Mesendoderm (in vitro differentiated cells): ENCODE data around the gene ZXDC.

Experiments
- DNase-seq: peaks from one replicate; pipeline ENCODE4 v3.0.0; 2013
- H2AK5ac ChIP-seq: 2 replicates; pipeline ENCODE4 v1.6.1; 2013; ENCODE audit warnings: low read length, inconsistent platforms
- H2BK120ac ChIP-seq: 2 replicates; pipeline ENCODE4 v1.6.1; 2013; ENCODE audit warnings: low read depth, mild to moderate bottlenecking, low read length, moderate library complexity, mixed read lengths
- H2BK15ac ChIP-seq: replicated peaks from 2 replicates; pipeline ENCODE4 v1.6.1; 2013; ENCODE audit warnings: low read depth, mild to moderate bottlenecking, moderate library complexity
- H2BK5ac ChIP-seq: 2 replicates; pipeline ENCODE4 v1.6.1; 2013; ENCODE audit warnings: low read length, inconsistent platforms
- H3K18ac ChIP-seq: 2 replicates; pipeline ENCODE4 v1.6.1; 2013; ENCODE audit warnings: mild to moderate bottlenecking, low read length, mixed read lengths
- H3K23ac ChIP-seq: one replicate; pipeline ENCODE4 v1.6.1; 2013; ENCODE audit warnings: low read length
- H3K27ac ChIP-seq: 2 replicates; pipeline ENCODE4 v1.5.1; 2013; ENCODE audit warnings: low read depth, mild to moderate bottlenecking, inconsistent platforms, low read length, moderate library complexity
- H3K27me3 ChIP-seq: 2 replicates; pipeline ENCODE4 v1.6.1; 2013; ENCODE audit warnings: low read length, control low read depth, mild to moderate bottlenecking, inconsistent platforms; ENCODE audit not compliant: insufficient read depth, poor library complexity
- H3K36me3 ChIP-seq: 2 replicates; pipeline ENCODE4 v1.6.1; 2013; ENCODE audit warnings: low read length, inconsistent platforms; ENCODE audit not compliant: control insufficient read depth, insufficient read depth
- H3K4ac ChIP-seq: one replicate; pipeline ENCODE4 v1.6.1; 2013; ENCODE audit warnings: low read depth, mild to moderate bottlenecking, low read length, moderate library complexity
- H3K4me1 ChIP-seq: 2 replicates; pipeline ENCODE4 v1.6.1; 2013; ENCODE audit warnings: low read depth, low read length, inconsistent platforms; ENCODE audit not compliant: control insufficient read depth
- H3K4me2 ChIP-seq: 2 replicates; pipeline ENCODE4 v1.6.1; 2013; ENCODE audit warnings: low read length
- H3K4me3 ChIP-seq: 2 replicates; pipeline ENCODE4 v1.5.1; 2013; ENCODE audit warnings: mild to moderate bottlenecking, low read length
- H3K56ac ChIP-seq: one replicate; pipeline ENCODE4 v1.6.1; 2013; ENCODE audit warnings: low read length
- H3K79me1 ChIP-seq: 2 replicates; pipeline ENCODE4 v1.6.1; 2013; ENCODE audit warnings: low read length, inconsistent platforms
- H3K79me2 ChIP-seq: 2 replicates; pipeline ENCODE4 v1.6.1; 2013; ENCODE audit warnings: mild to moderate bottlenecking, low read length; ENCODE audit not compliant: control insufficient read depth, insufficient read depth
- H3K9ac ChIP-seq: 2 replicates; pipeline ENCODE4 v1.6.1; 2013; ENCODE audit warnings: low read length, inconsistent platforms
- H4K5ac ChIP-seq: one replicate; pipeline ENCODE4 v1.6.1; 2013; ENCODE audit warnings: low read length
- H4K8ac ChIP-seq: one replicate; pipeline ENCODE4 v1.6.1; 2013; ENCODE audit warnings: low read depth, mild to moderate bottlenecking, control low read depth, low read length, moderate library complexity
- WGBS: extraction: QIAGEN DNeasy Blood & Tissue Kit; methylation state at CpG from one replicate; pipeline ENCODE4 v1.1.7; 2013; ENCODE audit warnings: low lambda C conversion rate, missing lambda C conversion rate; ENCODE audit not compliant: insufficient coverage; ENCODE audit errors: extremely low coverage; 5-methylcytosine and 5-hydroxymethylcytosine counted together

ZXDC gene

GRCh38 chr3:126439346-126439967 lies 36.2 kb downstream of the ZXDC start:
- Histone ChIP-seq H3K4me2 (no peak overlapping the region), H2BK120ac (no peak overlapping the region), H4K5ac (no peak overlapping the region), H2AK5ac (no peak overlapping the region), H3K56ac (no peak overlapping the region), H3K9ac (no peak overlapping the region), H3K36me3 (peaks cover 1% of the 10 kb centered on the region), H3K79me1 (no peaks in the 10 kb centered on the region), H3K4ac (no peak overlapping the region), H3K27ac (no peak overlapping the region), H3K4me3 (no peak overlapping the region), H3K18ac (no peak overlapping the region), H3K79me2 (no peaks in the 10 kb centered on the region), H4K8ac (no peak overlapping the region), H2BK5ac (no peak overlapping the region), H3K27me3 (no peaks in the 10 kb centered on the region), H3K4me1 (no peaks in the 10 kb centered on the region), H3K23ac (no peak overlapping the region), H2BK15ac (no peak overlapping the region)
- no CpG with 5 or more reads among the region's 15 CpGs for WGBS
- DNase-seq, result no peak

GRCh38 chr3:126438746-126439145 lies 36.9 kb downstream of the ZXDC start:
- Histone ChIP-seq H3K23ac (no peak overlapping the region), H2BK5ac (no peak overlapping the region), H2BK15ac (no peak overlapping the region), H3K79me1 (no peaks in the 10 kb centered on the region), H3K4me1 (no peaks in the 10 kb centered on the region), H3K4me3 (no peak overlapping the region), H4K5ac (no peak overlapping the region), H3K36me3 (peaks cover 1% of the 10 kb centered on the region), H3K18ac (no peak overlapping the region), H3K27me3 (no peaks in the 10 kb centered on the region), H3K56ac (no peak overlapping the region), H3K27ac (no peak overlapping the region), H3K79me2 (no peaks in the 10 kb centered on the region), H3K4me2 (no peak overlapping the region), H2BK120ac (no peak overlapping the region), H3K9ac (no peak overlapping the region), H3K4ac (no peak overlapping the region), H4K8ac (no peak overlapping the region), H2AK5ac (no peak overlapping the region)
- no peak for DNase-seq
- WGBS, result no CpG with 5 or more reads among the region's 10 CpGs

GRCh38 chr3:126438186-126438585 lies 37.5 kb downstream of the ZXDC start:
- Histone ChIP-seq H2BK15ac (no peak overlapping the region), H3K79me1 (no peaks in the 10 kb centered on the region), H4K8ac (no peak overlapping the region), H3K36me3 (peaks cover 1% of the 10 kb centered on the region), H3K79me2 (no peaks in the 10 kb centered on the region), H3K27ac (no peak overlapping the region), H3K4me1 (no peaks in the 10 kb centered on the region), H2BK120ac (no peak overlapping the region), H3K9ac (no peak overlapping the region), H3K4me2 (no peak overlapping the region), H3K18ac (no peak overlapping the region), H3K4ac (no peak overlapping the region), H3K23ac (no peak overlapping the region), H4K5ac (no peak overlapping the region), H3K4me3 (no peak overlapping the region), H3K27me3 (no peaks in the 10 kb centered on the region), H2AK5ac (no peak overlapping the region), H3K56ac (no peak overlapping the region), H2BK5ac (no peak overlapping the region)
- WGBS, result no CpG with 5 or more reads among the region's 8 CpGs
- DNase-seq, result no peak

- Histone ChIP-seq H2BK15ac (no peak overlapping the region), H3K79me1 (no peaks in the 10 kb centered on the region), H2BK120ac (no peak overlapping the region), H2BK5ac (no peak overlapping the region), H3K4me3 (no peak overlapping the region), H3K23ac (no peak overlapping the region), H3K4me1 (no peaks in the 10 kb centered on the region), H2AK5ac (no peak overlapping the region), H4K8ac (no peak overlapping the region), H3K4me2 (no peak overlapping the region), H3K36me3 (peaks cover 1% of the 10 kb centered on the region), H3K27me3 (no peaks in the 10 kb centered on the region), H4K5ac (no peak overlapping the region), H3K56ac (no peak overlapping the region), H3K27ac (no peak overlapping the region), H3K9ac (no peak overlapping the region), H3K79me2 (no peaks in the 10 kb centered on the region), H3K18ac (no peak overlapping the region), H3K4ac (no peak overlapping the region)
- no peak for DNase-seq
- 100% methylated on average over 3 of the region's 18 CpGs for WGBS
Observed at GRCh38 chr3:126436826-126437717, 38.6 kb downstream of the ZXDC start.

GRCh38 chr3:126435456-126436315 lies 40.0 kb downstream of the ZXDC start:
- Histone ChIP-seq H2BK120ac (no peak overlapping the region), H3K4ac (no peak overlapping the region), H3K36me3 (peaks cover 1% of the 10 kb centered on the region), H3K27ac (no peak overlapping the region), H3K79me2 (no peaks in the 10 kb centered on the region), H3K4me3 (no peak overlapping the region), H3K9ac (no peak overlapping the region), H2AK5ac (no peak overlapping the region), H3K18ac (no peak overlapping the region), H3K4me1 (no peaks in the 10 kb centered on the region), H4K5ac (no peak overlapping the region), H3K56ac (no peak overlapping the region), H2BK15ac (no peak overlapping the region), H3K23ac (no peak overlapping the region), H3K27me3 (no peaks in the 10 kb centered on the region), H3K79me1 (no peaks in the 10 kb centered on the region), H3K4me2 (no peak overlapping the region), H2BK5ac (no peak overlapping the region), H4K8ac (no peak overlapping the region)
- no CpG with 5 or more reads among the region's 14 CpGs for WGBS
- DNase-seq, result no peak
